Upper lobe of left lung (tissue), 4 donors: ENCODE results near the gene MID1.

Experiments used
- POLR2AphosphoS5 ChIP-seq, 2 donors: sonication (generic); formaldehyde crosslinking; IDR thresholded peaks; one replicate each; pipeline ENCODE4 v1.5.1; 2017; ENCODE audit warnings: antibody characterized with exemption in 2 of 2
- TF ChIP-seq, protein P1 (sequence below), 6 experiments: fragments of 450-650 bp in 4 of 6; fragments of 200-600 bp in 2 of 6; sonication (generic) in 2 of 6; IDR thresholded peaks; one replicate each; pipeline ENCODE4 v1.5.1; 2016 to 2019; ENCODE audit warnings: antibody characterized with exemption in 6 of 6

- TF ChIP-seq, protein P1, sequence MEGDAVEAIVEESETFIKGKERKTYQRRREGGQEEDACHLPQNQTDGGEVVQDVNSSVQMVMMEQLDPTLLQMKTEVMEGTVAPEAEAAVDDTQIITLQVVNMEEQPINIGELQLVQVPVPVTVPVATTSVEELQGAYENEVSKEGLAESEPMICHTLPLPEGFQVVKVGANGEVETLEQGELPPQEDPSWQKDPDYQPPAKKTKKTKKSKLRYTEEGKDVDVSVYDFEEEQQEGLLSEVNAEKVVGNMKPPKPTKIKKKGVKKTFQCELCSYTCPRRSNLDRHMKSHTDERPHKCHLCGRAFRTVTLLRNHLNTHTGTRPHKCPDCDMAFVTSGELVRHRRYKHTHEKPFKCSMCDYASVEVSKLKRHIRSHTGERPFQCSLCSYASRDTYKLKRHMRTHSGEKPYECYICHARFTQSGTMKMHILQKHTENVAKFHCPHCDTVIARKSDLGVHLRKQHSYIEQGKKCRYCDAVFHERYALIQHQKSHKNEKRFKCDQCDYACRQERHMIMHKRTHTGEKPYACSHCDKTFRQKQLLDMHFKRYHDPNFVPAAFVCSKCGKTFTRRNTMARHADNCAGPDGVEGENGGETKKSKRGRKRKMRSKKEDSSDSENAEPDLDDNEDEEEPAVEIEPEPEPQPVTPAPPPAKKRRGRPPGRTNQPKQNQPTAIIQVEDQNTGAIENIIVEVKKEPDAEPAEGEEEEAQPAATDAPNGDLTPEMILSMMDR (IDR thresholded peaks at IDR 0.05), result no peak
- no peak for TF ChIP-seq POLR2AphosphoS5 (IDR thresholded peaks at IDR 0.05)
These were observed 8.8 kb downstream of the MID1 start for GRCh38 chrX:10611441-10612090.
